ENCODE data around the gene ZGRF1. TPM values are rescaled to one million over a fixed set of nuclear protein-coding genes. Genes with fewer than 3 reads are reported as not detected.

ZGRF1 gene
- total and polyA plus RNA-seq, 10 of the 15 experiments (the other 5 are each of a cell fraction or from before 2014, with no cell fraction given) = 8.5 to 32.1 (median 20.1) TPM

DNA sequence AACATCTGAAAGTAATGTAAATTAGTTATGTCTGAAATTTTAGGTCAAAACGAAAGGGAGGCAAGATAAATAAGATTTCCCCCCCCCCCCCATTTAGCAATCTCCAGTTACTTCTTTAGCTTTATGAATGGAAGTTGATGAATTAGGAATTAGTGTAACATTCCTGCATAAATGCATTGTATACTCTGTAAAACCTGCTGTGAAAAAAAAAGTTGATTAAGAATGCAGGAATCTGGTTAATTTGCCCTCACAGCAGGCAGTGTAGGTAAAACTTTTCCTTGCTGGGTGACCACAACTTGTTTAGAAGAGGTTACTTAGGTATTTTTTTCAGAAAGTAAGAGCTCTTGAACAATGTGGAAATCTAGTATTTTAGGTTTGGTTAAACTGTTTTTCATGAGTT lies 15.5 kb upstream of the ZGRF1 start:
- no peak for FAIRE-seq
- SMC1A ChIA-PET (ENCODE audit: uncharacterized antibody, unreplicated experiment) = interaction anchor here (0.9 kb wide), 1 partner anchor 9 kb away, joined by 4 read pairs; no protein-coding TSS in a partner anchor
- in situ Hi-C loops (cut with MboI) (no loop called here), intact Hi-C loops (cut with micrococcal nuclease; ENCODE audit: unreplicated experiment) (no loop called here)
- 100% methylated on average over 1 of the region's 1 CpG for WGBS (ENCODE audit: insufficient coverage, insufficient replicate concordance, low lambda C conversion rate, missing lambda C conversion rate)
- Histone ChIP-seq H3K9me3 (replicated peaks; ENCODE audit: control insufficient read depth, insufficient read depth, low read length) (no peaks in the 10 kb centered on the region), H3K4me1 (ENCODE audit: control insufficient read depth, insufficient read depth, low read length) (no peaks in the 10 kb centered on the region), H3K36me3 (ENCODE audit: control insufficient read depth in 2 of 2, insufficient read depth in 2 of 2, low read length in 1 of 2) (peaks cover under 1 to 15% of the 10 kb centered on the region in 2 experiments; a peak in 3 of 4 replicates), H3K27ac (ENCODE audit: control insufficient read depth, insufficient read depth) (no peak overlapping the region), H3K9ac (ENCODE audit: control insufficient read depth, insufficient read depth, low read length) (no peak overlapping the region), H3K79me2 (ENCODE audit: control insufficient read depth, insufficient read depth, low read length) (no peaks in the 10 kb centered on the region), H4K20me1 (ENCODE audit: control insufficient read depth, insufficient read depth) (no peaks in the 10 kb centered on the region), H2AFZ (ENCODE audit: control insufficient read depth, low read depth, low read length) (no peak overlapping the region), H3K27me3 (replicated peaks in 1 of 2; ENCODE audit: control insufficient read depth in 2 of 2, insufficient read depth in 2 of 2, low read length in 1 of 2) (no peaks in the 10 kb centered on the region), H3K4me3 (no peak overlapping the region), H3K4me2 (ENCODE audit: control insufficient read depth, insufficient read depth) (no peak overlapping the region)
- no TSS peak for BruUV-seq (replicated peaks)
- TF ChIP-seq, protein P1, sequence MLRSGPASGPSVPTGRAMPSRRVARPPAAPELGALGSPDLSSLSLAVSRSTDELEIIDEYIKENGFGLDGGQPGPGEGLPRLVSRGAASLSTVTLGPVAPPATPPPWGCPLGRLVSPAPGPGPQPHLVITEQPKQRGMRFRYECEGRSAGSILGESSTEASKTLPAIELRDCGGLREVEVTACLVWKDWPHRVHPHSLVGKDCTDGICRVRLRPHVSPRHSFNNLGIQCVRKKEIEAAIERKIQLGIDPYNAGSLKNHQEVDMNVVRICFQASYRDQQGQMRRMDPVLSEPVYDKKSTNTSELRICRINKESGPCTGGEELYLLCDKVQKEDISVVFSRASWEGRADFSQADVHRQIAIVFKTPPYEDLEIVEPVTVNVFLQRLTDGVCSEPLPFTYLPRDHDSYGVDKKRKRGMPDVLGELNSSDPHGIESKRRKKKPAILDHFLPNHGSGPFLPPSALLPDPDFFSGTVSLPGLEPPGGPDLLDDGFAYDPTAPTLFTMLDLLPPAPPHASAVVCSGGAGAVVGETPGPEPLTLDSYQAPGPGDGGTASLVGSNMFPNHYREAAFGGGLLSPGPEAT (IDR thresholded peaks at IDR 0.05; ENCODE audit: low read depth) = no peak
- TF ChIP-seq, protein P2, sequence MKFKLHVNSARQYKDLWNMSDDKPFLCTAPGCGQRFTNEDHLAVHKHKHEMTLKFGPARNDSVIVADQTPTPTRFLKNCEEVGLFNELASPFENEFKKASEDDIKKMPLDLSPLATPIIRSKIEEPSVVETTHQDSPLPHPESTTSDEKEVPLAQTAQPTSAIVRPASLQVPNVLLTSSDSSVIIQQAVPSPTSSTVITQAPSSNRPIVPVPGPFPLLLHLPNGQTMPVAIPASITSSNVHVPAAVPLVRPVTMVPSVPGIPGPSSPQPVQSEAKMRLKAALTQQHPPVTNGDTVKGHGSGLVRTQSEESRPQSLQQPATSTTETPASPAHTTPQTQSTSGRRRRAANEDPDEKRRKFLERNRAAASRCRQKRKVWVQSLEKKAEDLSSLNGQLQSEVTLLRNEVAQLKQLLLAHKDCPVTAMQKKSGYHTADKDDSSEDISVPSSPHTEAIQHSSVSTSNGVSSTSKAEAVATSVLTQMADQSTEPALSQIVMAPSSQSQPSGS (IDR thresholded peaks at IDR 0.05; ENCODE audit: low read length) = no peak
- TF ChIP-seq HCFC1 (IDR thresholded peaks at IDR 0.05; ENCODE audit: low read length) (no peak), JUNB (IDR thresholded peaks at IDR 0.05) (no peak), TAF1 (IDR thresholded peaks at IDR 0.05; ENCODE audit: borderline replicate concordance, low read depth, low read length) (no peak), WRNIP1 (IDR thresholded peaks at IDR 0.05; ENCODE audit: borderline replicate concordance, low read depth, low read length) (no peak), RELA (IDR thresholded peaks at IDR 0.05; ENCODE audit: borderline replicate concordance, partially characterized antibody) (no peak), NFIC (IDR thresholded peaks at IDR 0.05; ENCODE audit: low read depth, low read length) (no peak), TARDBP (IDR thresholded peaks at IDR 0.05; ENCODE audit: borderline replicate concordance) (no peak), IRF4 (IDR thresholded peaks at IDR 0.05; ENCODE audit: low read depth, low read length) (no peak), TCF12 (IDR thresholded peaks at IDR 0.05; ENCODE audit: low read depth, low read length) (no peak), RAD21 (IDR thresholded peaks at IDR 0.05; ENCODE audit: insufficient read depth, low read depth, low read length) (no peak), EZH2 (IDR thresholded peaks at IDR 0.05; ENCODE audit: borderline replicate concordance, control insufficient read depth, low read depth, low read length) (no peak), LARP7 (IDR thresholded peaks at IDR 0.05) (no peak), BHLHE40 (IDR thresholded peaks at IDR 0.05; ENCODE audit: borderline replicate concordance in 1 of 2, low read depth in 2 of 2, low read length in 1 of 2) (no peak), RBBP5 (conservative IDR thresholded peaks at IDR 0.05) (no peak), CBFB (IDR thresholded peaks at IDR 0.05; ENCODE audit: low read depth) (no peak), SMC3 (IDR thresholded peaks at IDR 0.05; ENCODE audit: borderline replicate concordance, low read length) (no peak)
- TF ChIP-seq, protein P3, sequence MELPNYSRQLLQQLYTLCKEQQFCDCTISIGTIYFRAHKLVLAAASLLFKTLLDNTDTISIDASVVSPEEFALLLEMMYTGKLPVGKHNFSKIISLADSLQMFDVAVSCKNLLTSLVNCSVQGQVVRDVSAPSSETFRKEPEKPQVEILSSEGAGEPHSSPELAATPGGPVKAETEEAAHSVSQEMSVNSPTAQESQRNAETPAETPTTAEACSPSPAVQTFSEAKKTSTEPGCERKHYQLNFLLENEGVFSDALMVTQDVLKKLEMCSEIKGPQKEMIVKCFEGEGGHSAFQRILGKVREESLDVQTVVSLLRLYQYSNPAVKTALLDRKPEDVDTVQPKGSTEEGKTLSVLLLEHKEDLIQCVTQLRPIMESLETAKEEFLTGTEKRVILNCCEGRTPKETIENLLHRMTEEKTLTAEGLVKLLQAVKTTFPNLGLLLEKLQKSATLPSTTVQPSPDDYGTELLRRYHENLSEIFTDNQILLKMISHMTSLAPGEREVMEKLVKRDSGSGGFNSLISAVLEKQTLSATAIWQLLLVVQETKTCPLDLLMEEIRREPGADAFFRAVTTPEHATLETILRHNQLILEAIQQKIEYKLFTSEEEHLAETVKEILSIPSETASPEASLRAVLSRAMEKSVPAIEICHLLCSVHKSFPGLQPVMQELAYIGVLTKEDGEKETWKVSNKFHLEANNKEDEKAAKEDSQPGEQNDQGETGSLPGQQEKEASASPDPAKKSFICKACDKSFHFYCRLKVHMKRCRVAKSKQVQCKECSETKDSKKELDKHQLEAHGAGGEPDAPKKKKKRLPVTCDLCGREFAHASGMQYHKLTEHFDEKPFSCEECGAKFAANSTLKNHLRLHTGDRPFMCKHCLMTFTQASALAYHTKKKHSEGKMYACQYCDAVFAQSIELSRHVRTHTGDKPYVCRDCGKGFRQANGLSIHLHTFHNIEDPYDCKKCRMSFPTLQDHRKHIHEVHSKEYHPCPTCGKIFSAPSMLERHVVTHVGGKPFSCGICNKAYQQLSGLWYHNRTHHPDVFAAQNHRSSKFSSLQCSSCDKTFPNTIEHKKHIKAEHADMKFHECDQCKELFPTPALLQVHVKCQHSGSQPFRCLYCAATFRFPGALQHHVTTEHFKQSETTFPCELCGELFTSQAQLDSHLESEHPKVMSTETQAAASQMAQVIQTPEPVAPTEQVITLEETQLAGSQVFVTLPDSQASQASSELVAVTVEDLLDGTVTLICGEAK (IDR thresholded peaks at IDR 0.05; ENCODE audit: borderline replicate concordance) = no peak
- CTCF ChIA-PET = no interaction called here
- POLR2A ChIA-PET = no interaction called here
- RAD21 ChIA-PET (ENCODE audit: unreplicated experiment) = no interaction called here
- ATAC-seq = no peak
- DNase-seq (ENCODE audit: low read depth, low spot score) = no peak

Measured in GM12878 (cell line).